Activated CD8-positive, alpha-beta memory T cell treated with anti-CD3 and anti-CD28 coated beads, Interleukin-2, amount 10 ng/mL, durations not matched to agents 7 days and 5 days (primary cell): ENCODE measurements around the gene OPN3. TPM values are rescaled to one million over a fixed set of nuclear protein-coding genes. Genes with fewer than 3 reads are reported as not detected.

ENCODE experiments used
- ATAC-seq: fragments of 150-1000 bp; cut with Tn5 transposase; one replicate; pipeline ENCODE4 v1.10.0; 2021; ENCODE audit warnings: moderate library complexity
- CTCF ChIA-PET: fragments of 350-600 bp; sonication (Branson Sonifier 250); formaldehyde crosslinking; loops from one replicate; lab custom pipeline; 2021; ENCODE audit warnings: antibody characterized with exemption; lab: Charles Lee
- DNase-seq: peaks from one replicate; pipeline ENCODE4 v3.0.0-alpha.2; 2020
- H3K27ac Mint-ChIP-seq: one replicate; pipeline ENCODE4 v1.8.0; 2021; ENCODE audit warnings: mild to moderate bottlenecking, mixed read lengths
- H3K27me3 Mint-ChIP-seq: one replicate; pipeline ENCODE4 v1.8.0; 2021; ENCODE audit warnings: mixed read lengths
- H3K36me3 Mint-ChIP-seq: one replicate; pipeline ENCODE4 v1.8.0; 2021; ENCODE audit warnings: mild to moderate bottlenecking, mixed read lengths
- H3K4me1 Mint-ChIP-seq: one replicate; pipeline ENCODE4 v1.8.0; 2021; ENCODE audit warnings: mixed read lengths
- H3K4me3 Mint-ChIP-seq: one replicate; pipeline ENCODE4 v1.8.0; 2021; ENCODE audit warnings: mild to moderate bottlenecking, moderate library complexity, mixed read lengths
- H3K9me3 Mint-ChIP-seq: one replicate; pipeline ENCODE4 v1.8.0; 2022; ENCODE audit warnings: low read depth, mixed read lengths
- total RNA-seq, 2 experiments: library from RNA; stranded (reverse); gene quantifications; one replicate each; pipeline ENCODE4 v1.2.3, GENCODE V29; 2021

Gene OPN3
- total RNA-seq, 2 experiments from 2014 or later: 9.7 to 11.1 TPM

DNA sequence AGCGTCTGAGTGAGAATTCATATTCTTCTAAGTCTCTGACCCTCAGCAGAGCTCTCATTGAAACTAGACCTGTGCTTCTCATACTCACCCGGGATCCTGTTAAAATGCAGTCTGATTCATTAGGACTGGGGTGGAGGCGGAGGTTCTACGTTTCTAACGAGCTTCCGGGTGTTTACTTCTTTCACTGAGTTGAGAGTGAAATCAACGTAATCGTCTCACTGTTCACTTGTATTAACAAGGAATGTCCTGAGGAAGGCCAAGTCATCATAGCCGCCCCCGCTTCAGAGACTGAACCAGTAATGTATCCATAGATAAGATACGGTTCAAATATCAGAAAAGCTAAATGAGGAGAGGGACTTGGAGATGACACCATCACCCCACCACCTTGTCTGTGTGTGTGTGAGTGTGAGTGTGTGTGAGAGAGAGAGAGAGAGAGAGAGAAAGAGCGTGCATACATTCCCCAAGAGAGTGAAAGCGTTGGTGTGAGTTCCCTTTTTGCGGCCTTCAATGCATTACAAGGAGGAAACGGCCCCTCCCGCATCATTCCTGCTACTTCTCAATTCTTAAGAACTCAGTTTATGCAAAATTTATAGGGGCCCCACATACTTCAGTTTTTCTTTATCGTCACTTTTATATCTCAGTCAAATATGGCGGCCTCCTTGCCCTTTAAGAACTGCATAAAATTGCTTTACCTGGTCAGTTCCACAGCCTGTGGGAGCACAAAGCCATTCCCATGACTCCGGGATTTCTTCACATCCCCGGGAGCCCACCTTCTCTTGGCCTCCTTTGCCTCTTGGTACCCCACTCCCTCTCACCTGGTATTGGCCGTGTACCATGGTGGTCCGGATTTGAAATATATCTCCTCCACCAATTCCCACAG lies 88.2 kb downstream of the OPN3 start:
- CTCF ChIA-PET: interaction anchor here (1.3 kb wide), 1 partner anchor 20 kb away, joined by 6 read pairs; the partner anchor contains the start of gene KMO
- peaks cover 2% of the 10 kb centered on the region for H3K27me3 Mint-ChIP-seq
- peak overlapping the region; percentile 47 for H3K27ac Mint-ChIP-seq
- DNase-seq: peak; percentile 42
- ATAC-seq: peak; percentile 73
- peaks cover 2% of the 10 kb centered on the region for H3K9me3 Mint-ChIP-seq
- H3K4me3 Mint-ChIP-seq: peak overlapping the region; percentile 66
- peaks cover 11% of the 10 kb centered on the region for H3K4me1 Mint-ChIP-seq
- H3K36me3 Mint-ChIP-seq: peaks cover 4% of the 10 kb centered on the region

DNA sequence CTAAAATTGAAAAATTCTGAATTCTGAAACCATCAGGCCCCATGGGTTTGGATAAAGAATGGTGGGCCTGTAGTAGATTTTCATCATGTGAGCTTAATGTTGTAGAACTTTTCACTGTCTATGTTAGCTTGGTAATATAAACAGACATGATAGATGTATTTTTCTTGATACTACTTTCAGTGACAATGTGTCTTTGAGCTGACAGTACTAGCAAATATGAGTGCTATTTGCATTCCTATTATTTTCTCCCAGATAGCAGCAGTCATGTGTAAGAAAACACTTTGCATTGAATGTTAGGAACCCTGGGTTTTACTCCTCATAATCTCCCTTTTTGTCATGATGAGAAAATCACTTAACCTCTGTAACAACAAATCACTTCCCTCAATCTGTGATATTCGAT lies 89.9 kb downstream of the OPN3 start:
- peaks cover 4% of the 10 kb centered on the region for H3K36me3 Mint-ChIP-seq
- peaks cover 2% of the 10 kb centered on the region for H3K9me3 Mint-ChIP-seq
- H3K4me3 Mint-ChIP-seq: no peak overlapping the region
- H3K27me3 Mint-ChIP-seq: peaks cover 9% of the 10 kb centered on the region
- CTCF ChIA-PET: no interaction called here
- DNase-seq (no peak), ATAC-seq (no peak)
- H3K27ac Mint-ChIP-seq: no peak overlapping the region
- H3K4me1 Mint-ChIP-seq: peaks cover 11% of the 10 kb centered on the region

DNA sequence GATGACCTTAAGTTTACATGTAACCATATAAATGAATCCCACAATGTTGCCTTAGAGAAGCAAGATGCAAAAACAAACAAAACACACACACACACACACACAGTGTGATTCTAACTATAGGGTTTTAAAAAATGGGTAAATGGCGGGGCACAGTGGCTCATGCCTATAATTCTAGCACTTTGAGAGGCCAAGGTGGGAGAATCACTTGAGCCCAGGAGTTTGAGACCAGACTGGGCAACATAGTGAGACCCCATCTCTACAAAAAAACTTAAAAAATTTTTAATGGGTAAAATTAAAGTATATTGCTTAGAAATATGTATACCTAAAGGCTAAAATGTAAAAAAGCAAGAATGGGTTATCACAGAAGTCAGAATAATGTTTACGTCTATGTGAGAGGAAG lies 92.2 kb downstream of the OPN3 start:
- Mint-ChIP-seq H3K4me3 (no peak overlapping the region), H3K4me1 (peaks cover 11% of the 10 kb centered on the region), H3K36me3 (peaks cover 4% of the 10 kb centered on the region), H3K27ac (no peak overlapping the region), H3K27me3 (peaks cover 13% of the 10 kb centered on the region), H3K9me3 (peaks cover 2% of the 10 kb centered on the region)
- CTCF ChIA-PET: interaction anchor here (1.5 kb wide), 1 partner anchor 16 kb away, joined by 4 read pairs; the partner anchor contains the start of gene KMO
- ATAC-seq (no peak), DNase-seq (no peak)

Other genes starting within 250 kb of the OPN3 start
- gene FH, start 120.6 kb downstream of the OPN3 start, total RNA-seq: 10 to 100 TPM; 65.6 to 88.1 TPM
- not detected for gene KMO, start 108.0 kb downstream of the OPN3 start, total RNA-seq
- gene CHML, start within 50 bp of the OPN3 start, total RNA-seq: 10 to 100 TPM in 1 of 2 experiments, 1 to 10 TPM in 1; 8.2 to 10.0 TPM
- gene WDR64, start 11.9 kb upstream of the OPN3 start, total RNA-seq: under 1 TPM; 0.12 TPM
- gene EXO1, start 207.8 kb upstream of the OPN3 start, total RNA-seq: 10 to 100 TPM; 46.3 to 51.6 TPM